SK-N-SH (cell line): ENCODE data around the gene MBNL1. TPM values are rescaled to one million over a fixed set of nuclear protein-coding genes. Genes with fewer than 3 reads are reported as not detected.
A peak's percentile ranks its signal among the peaks of the same experiment; 100 is the strongest.

ENCODE experiments used
- CTCF ChIA-PET: fragments of 300-600, 350-600 bp; formaldehyde crosslinking; extraction: SDS; loops from one replicate; lab custom pipeline; 2021; lab: Yijun Ruan, JAX
- POLR2A ChIA-PET: fragments of 350-600 bp; sonication (Branson Sonifier 250); formaldehyde crosslinking; extraction: SDS; loops from one replicate; lab custom pipeline; 2020; ENCODE audit warnings: antibody characterized with exemption, inconsistent platforms; lab: Yijun Ruan, JAX
- DNase-seq: peaks from one replicate; pipeline ENCODE4 v3.0.0; 2012
- H2AFZ ChIP-seq: fragments of 200-600 bp; sonication (generic); 2 replicates; pipeline ENCODE4 v1.8.1; 2016; ENCODE audit warnings: antibody characterized with exemption, mild to moderate bottlenecking, low read depth
- H3F3A ChIP-seq: fragments of 200-600 bp; sonication (generic); replicated peaks from 2 replicates; pipeline ENCODE3; 2016; ENCODE audit warnings: antibody characterized with exemption, mild to moderate bottlenecking; ENCODE audit not compliant: insufficient read depth
- H3K27ac ChIP-seq, 2 experiments: fragments of 200-500 bp in 1 of 2; fragments of 200-600 bp in 1 of 2; sonication (Bioruptor generic) in 1 of 2; sonication (generic), shearing (Covaris generic) in 1 of 2; 2 replicates each; pipeline versions ENCODE4 v1.5.1 to v1.6.1; 2014 to 2016; ENCODE audit warnings: low read depth in 2 of 2, inconsistent platforms in 1 of 2, low read length in 1 of 2, mild to moderate bottlenecking in 1 of 2, mixed read lengths in 1 of 2
- H3K27me3 ChIP-seq: fragments of 200-600 bp; sonication (generic), shearing (Covaris generic); 2 replicates; pipeline ENCODE4 v1.6.1; 2016; ENCODE audit warnings: mixed run types; ENCODE audit not compliant: insufficient read depth
- H3K36me3 ChIP-seq, 2 experiments: fragments of 200-500 bp in 1 of 2; fragments of 200-600 bp in 1 of 2; sonication (Bioruptor generic) in 1 of 2; sonication (generic) in 1 of 2; replicated peaks in 1 of 2; 2 replicates each; pipeline versions ENCODE3 to v1.5.1; 2014 to 2016; ENCODE audit warnings: low read length in 1 of 2, mild to moderate bottlenecking in 1 of 2; ENCODE audit not compliant: insufficient read depth in 2 of 2, control insufficient read depth in 1 of 2
- H3K4me1 ChIP-seq, 2 experiments: fragments of 200-500 bp in 1 of 2; fragments of 200-600 bp in 1 of 2; sonication (Bioruptor generic) in 1 of 2; sonication (generic), shearing (Covaris generic) in 1 of 2; 2 replicates each; pipeline versions ENCODE4 v1.5.1 to v1.6.1; 2014 to 2016; ENCODE audit warnings: low read depth in 1 of 2, low read length in 1 of 2, mixed run types in 1 of 2; ENCODE audit not compliant: insufficient read depth in 2 of 2, control insufficient read depth in 1 of 2
- H3K4me2 ChIP-seq: fragments of 200-600 bp; sonication (generic), shearing (Covaris generic); 2 replicates; pipeline ENCODE4 v1.6.1; 2017; ENCODE audit warnings: mixed run types
- H3K4me3 ChIP-seq, 2 experiments: fragments of 200-500 bp in 1 of 2; fragments of 200-600 bp in 1 of 2; sonication (Bioruptor generic) in 1 of 2; sonication (generic), shearing (Covaris generic) in 1 of 2; 2 replicates each; pipeline versions ENCODE4 v1.5.1 to v1.8.1; 2014 to 2016; ENCODE audit warnings: low read depth in 2 of 2, inconsistent platforms in 1 of 2, low read length in 1 of 2, mild to moderate bottlenecking in 1 of 2, mixed read lengths in 1 of 2, moderate library complexity in 1 of 2
- H3K79me2 ChIP-seq: fragments of 200-600 bp; sonication (generic); 2 replicates; pipeline ENCODE4 v1.8.1; 2017; ENCODE audit warnings: mild to moderate bottlenecking; ENCODE audit not compliant: insufficient read depth
- H3K9ac ChIP-seq: fragments of 200-600 bp; sonication (generic); 2 replicates; pipeline ENCODE4 v1.6.1; 2017; ENCODE audit warnings: mixed run types
- H3K9me2 ChIP-seq: fragments of 200-600 bp; sonication (generic); 2 replicates; pipeline ENCODE4 v1.6.1; 2017; ENCODE audit warnings: mixed run types
- H3K9me3 ChIP-seq: fragments of 200-600 bp; sonication (generic); 2 replicates; pipeline ENCODE4 v1.6.1; 2017; ENCODE audit warnings: mixed run types, mild to moderate bottlenecking, moderate library complexity
- H4K20me1 ChIP-seq: fragments of 200-600 bp; sonication (generic); 2 replicates; pipeline ENCODE4 v1.6.1; 2017; ENCODE audit warnings: mild to moderate bottlenecking, mixed run types; ENCODE audit not compliant: insufficient read depth
- CHD2 ChIP-seq: fragments of 150-350 bp; IDR thresholded peaks from 2 replicates; pipeline ENCODE4 v1.6.1; 2018; ENCODE audit warnings: low read length; ENCODE audit not compliant: partially characterized antibody
- ELF1 ChIP-seq: IDR thresholded peaks from 2 replicates; pipeline ENCODE4 v1.4.0; 2012
- EP300 ChIP-seq, 2 experiments: IDR thresholded peaks; 2 replicates each; pipeline versions ENCODE4 v1.4.0 to v1.6.1; 2012; ENCODE audit warnings: borderline replicate concordance in 1 of 2, low read depth in 1 of 2, low read length in 1 of 2
- EZH2phosphoT487 ChIP-seq: fragments of 200-600 bp; sonication (generic); IDR thresholded peaks from 2 replicates; pipeline ENCODE4 v1.6.1; 2017; ENCODE audit warnings: low read depth, mixed run types, mild to moderate bottlenecking, antibody characterized with exemption, moderate library complexity, borderline replicate concordance
- FOSL2 ChIP-seq: IDR thresholded peaks from 2 replicates; pipeline ENCODE4 v1.4.0; 2012; ENCODE audit warnings: low read depth, mild to moderate bottlenecking, moderate library complexity, borderline replicate concordance
- GABPA ChIP-seq: IDR thresholded peaks from 2 replicates; pipeline ENCODE4 v1.4.0; 2012; ENCODE audit warnings: low read depth, mild to moderate bottlenecking
- GATA2 ChIP-seq: sonication (generic); formaldehyde crosslinking; IDR thresholded peaks from 2 replicates; pipeline ENCODE4 v1.5.0; 2020; ENCODE audit warnings: mild to moderate bottlenecking, missing genetic modification reagents
- JUND ChIP-seq: IDR thresholded peaks from 2 replicates; pipeline ENCODE4 v1.4.0; 2012
- MEF2A ChIP-seq: IDR thresholded peaks from 2 replicates; pipeline ENCODE4 v1.4.0; 2012; ENCODE audit warnings: low read depth, borderline replicate concordance
- MXI1 ChIP-seq: IDR thresholded peaks from 2 replicates; pipeline ENCODE4 v1.6.1; 2012; ENCODE audit warnings: mild to moderate bottlenecking, low read depth, low read length, improper control_type of control experiment
- NFIC ChIP-seq: IDR thresholded peaks from 2 replicates; pipeline ENCODE4 v1.4.0; 2012; ENCODE audit warnings: borderline replicate concordance
- NRF1 ChIP-seq: IDR thresholded peaks from 2 replicates; pipeline ENCODE4 v1.6.1; 2012; ENCODE audit warnings: low read depth, mild to moderate bottlenecking, low read length
- POLR2AphosphoS5 ChIP-seq: IDR thresholded peaks from 2 replicates; pipeline ENCODE4 v1.6.1; 2012; ENCODE audit warnings: low read depth, low read length
- RAD21 ChIP-seq: IDR thresholded peaks from 2 replicates; pipeline ENCODE4 v1.6.1; 2012; ENCODE audit warnings: mild to moderate bottlenecking, low read length
- RCOR1 ChIP-seq: fragments of 150-350 bp; IDR thresholded peaks from 2 replicates; pipeline ENCODE4 v1.6.1; 2017; ENCODE audit warnings: antibody characterized with exemption, low read length
- RXRA ChIP-seq: IDR thresholded peaks from 2 replicates; pipeline ENCODE4 v1.4.0; 2012; ENCODE audit warnings: low read depth, mild to moderate bottlenecking, borderline replicate concordance
- SMC3 ChIP-seq: IDR thresholded peaks from 2 replicates; pipeline ENCODE4 v1.6.1; 2012; ENCODE audit warnings: low read depth, low read length, improper control_type of control experiment
- TAF1 ChIP-seq: IDR thresholded peaks from 2 replicates; pipeline ENCODE4 v1.6.1; 2012; ENCODE audit warnings: low read depth, mild to moderate bottlenecking, low read length, moderate library complexity, borderline replicate concordance
- TEAD4 ChIP-seq: IDR thresholded peaks from 2 replicates; pipeline ENCODE4 v1.4.0; 2012; ENCODE audit warnings: mild to moderate bottlenecking, borderline replicate concordance; ENCODE audit not compliant: insufficient read depth
- YY1 ChIP-seq: IDR thresholded peaks from 2 replicates; pipeline ENCODE4 v1.4.0; 2012; ENCODE audit warnings: low read depth, mild to moderate bottlenecking
- WGBS: methylation state at CpG from one replicate; pipeline ENCODE4 v1.1.6; 2017; ENCODE audit warnings: low lambda C conversion rate; 5-methylcytosine and 5-hydroxymethylcytosine counted together
- polyA plus RNA-seq, 3 experiments: library from polyadenylated mRNA; depleted of rRNA; stranded (reverse); fragments of >200 nt; gene quantifications; 2 replicates each; pipeline ENCODE4 v1.2.3, GENCODE V29; 2012
- TF ChIP-seq, protein P1 (sequence below): IDR thresholded peaks from 2 replicates; pipeline ENCODE4 v1.4.0; 2012; ENCODE audit warnings: low read depth, borderline replicate concordance
- TF ChIP-seq, protein P2 (sequence below): fragments of 150-350 bp; IDR thresholded peaks from 2 replicates; pipeline ENCODE4 v1.6.1; 2017; ENCODE audit warnings: antibody characterized with exemption, low read length, low read depth, borderline replicate concordance
- TF ChIP-seq, protein P3 (sequence below): IDR thresholded peaks from 2 replicates; pipeline ENCODE4 v1.4.0; 2012; ENCODE audit warnings: low read depth
- TF ChIP-seq, protein P4 (sequence below): IDR thresholded peaks from 2 replicates; pipeline ENCODE4; 2012
- TF ChIP-seq, protein P5 (sequence below): fragments of 150-350 bp; IDR thresholded peaks from 2 replicates; pipeline ENCODE4 v1.6.1; 2016; ENCODE audit warnings: mild to moderate bottlenecking, low read depth, low read length

The MBNL1 gene
- polyA plus RNA-seq, 1 of the 3 experiments (the other 2 are of a cell fraction), result 44.3 TPM

DNA sequence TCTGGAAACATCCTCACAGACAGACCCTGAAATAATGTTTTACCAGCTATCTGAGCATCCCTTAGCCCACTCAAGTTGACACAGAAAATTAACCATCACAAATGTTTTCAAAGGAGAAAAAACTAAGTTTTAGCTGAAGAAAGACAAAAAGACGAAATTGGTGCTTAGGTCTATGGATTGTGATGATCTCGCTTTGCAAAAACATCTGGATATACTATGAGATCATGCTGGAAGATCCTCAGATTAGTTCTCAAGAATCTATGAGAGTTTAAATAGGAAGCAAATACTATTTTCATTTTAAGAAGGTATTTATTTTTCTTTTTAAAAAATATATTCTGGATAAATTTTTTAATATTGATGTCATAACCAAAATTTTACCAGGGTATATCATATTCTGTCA, 42.6 kb upstream of the MBNL1 start:
- TF ChIP-seq RAD21, result no peak
- no peak for TF ChIP-seq JUND
- TF ChIP-seq MXI1, result no peak
- TF ChIP-seq NRF1, result no peak
- TF ChIP-seq GATA2 (CRISPR knock-in tag), result no peak
- TF ChIP-seq TAF1, result no peak
- TF ChIP-seq, protein P1, sequence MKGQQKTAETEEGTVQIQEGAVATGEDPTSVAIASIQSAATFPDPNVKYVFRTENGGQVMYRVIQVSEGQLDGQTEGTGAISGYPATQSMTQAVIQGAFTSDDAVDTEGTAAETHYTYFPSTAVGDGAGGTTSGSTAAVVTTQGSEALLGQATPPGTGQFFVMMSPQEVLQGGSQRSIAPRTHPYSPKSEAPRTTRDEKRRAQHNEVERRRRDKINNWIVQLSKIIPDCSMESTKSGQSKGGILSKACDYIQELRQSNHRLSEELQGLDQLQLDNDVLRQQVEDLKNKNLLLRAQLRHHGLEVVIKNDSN, result no peak
- TF ChIP-seq RCOR1, result no peak
- no peak for TF ChIP-seq EZH2phosphoT487
- TF ChIP-seq, protein P2, sequence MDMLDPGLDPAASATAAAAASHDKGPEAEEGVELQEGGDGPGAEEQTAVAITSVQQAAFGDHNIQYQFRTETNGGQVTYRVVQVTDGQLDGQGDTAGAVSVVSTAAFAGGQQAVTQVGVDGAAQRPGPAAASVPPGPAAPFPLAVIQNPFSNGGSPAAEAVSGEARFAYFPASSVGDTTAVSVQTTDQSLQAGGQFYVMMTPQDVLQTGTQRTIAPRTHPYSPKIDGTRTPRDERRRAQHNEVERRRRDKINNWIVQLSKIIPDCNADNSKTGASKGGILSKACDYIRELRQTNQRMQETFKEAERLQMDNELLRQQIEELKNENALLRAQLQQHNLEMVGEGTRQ, result no peak
- TF ChIP-seq ELF1, result no peak
- no peak for TF ChIP-seq POLR2AphosphoS5
- TF ChIP-seq TEAD4, result no peak
- TF ChIP-seq MEF2A, result no peak
- TF ChIP-seq SMC3, result no peak
- TF ChIP-seq, protein P3, sequence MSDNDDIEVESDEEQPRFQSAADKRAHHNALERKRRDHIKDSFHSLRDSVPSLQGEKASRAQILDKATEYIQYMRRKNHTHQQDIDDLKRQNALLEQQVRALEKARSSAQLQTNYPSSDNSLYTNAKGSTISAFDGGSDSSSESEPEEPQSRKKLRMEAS, result no peak
- no peak for TF ChIP-seq EP300 (IDR thresholded peaks at IDR 0.05; ENCODE audit: borderline replicate concordance in 1 of 2, low read depth in 1 of 2, low read length in 1 of 2)
- no peak for TF ChIP-seq YY1
- no peak for TF ChIP-seq CHD2
- POLR2A ChIA-PET, result no interaction called here
- Histone ChIP-seq H3K27me3 (no peaks in the 10 kb centered on the region), H3K4me1 (no peaks in the 10 kb centered on the region; a peak in 2 of 4 replicates), H3K79me2 (no peaks in the 10 kb centered on the region), H3K27ac (no peak overlapping the region; a peak in 1 of 4 replicates), H4K20me1 (no peaks in the 10 kb centered on the region), H3K4me2 (no peak overlapping the region), H3K9me3 (no peaks in the 10 kb centered on the region), H3F3A (peaks cover 25% of the 10 kb centered on the region), H3K36me3 (no peaks in the 10 kb centered on the region), H3K9ac (no peak overlapping the region), H3K4me3 (no peak overlapping the region), H3K9me2 (no peaks in the 10 kb centered on the region), H2AFZ (no peak overlapping the region)
- CTCF ChIA-PET, result no interaction called here
- DNase-seq, result no peak
- WGBS, result 91% methylated on average over 2 of the region's 2 CpGs

DNA sequence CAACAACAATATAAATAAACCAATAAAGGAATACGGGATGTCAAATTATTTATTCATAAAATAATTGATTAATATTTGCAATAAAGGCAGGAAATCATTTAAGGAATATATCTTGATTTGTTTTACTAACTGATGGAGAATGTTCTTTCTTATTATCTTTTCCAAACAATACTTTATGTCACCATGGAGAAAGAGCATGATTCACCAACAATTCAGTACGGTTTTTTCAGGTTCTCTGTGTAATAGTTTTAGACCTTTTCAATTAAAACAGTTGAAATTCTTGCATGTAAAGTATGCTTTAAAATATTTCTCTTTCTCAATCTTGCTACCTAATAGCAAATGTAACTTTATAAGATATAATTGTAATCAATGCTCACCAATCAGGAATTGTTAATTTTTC, 41.7 kb upstream of the MBNL1 start:
- H3F3A ChIP-seq, result peaks cover 22% of the 10 kb centered on the region
- H3K4me3 ChIP-seq, result no peak overlapping the region
- no peaks in the 10 kb centered on the region for H3K36me3 ChIP-seq
- WGBS, result 76% methylated on average over 2 of the region's 2 CpGs
- no peaks in the 10 kb centered on the region for H3K9me2 ChIP-seq
- no peaks in the 10 kb centered on the region; a peak in 1 of 4 replicates for H3K4me1 ChIP-seq
- no peak overlapping the region for H2AFZ ChIP-seq
- ChIA-PET CTCF (no interaction called here), POLR2A (no interaction called here)
- H3K9ac ChIP-seq, result no peak overlapping the region
- no peaks in the 10 kb centered on the region for H4K20me1 ChIP-seq
- H3K9me3 ChIP-seq, result no peaks in the 10 kb centered on the region
- no peak overlapping the region for H3K4me2 ChIP-seq
- DNase-seq, result no peak
- peak overlapping the region in 1 of 2 experiments; percentile 1; a peak in 1 of 4 replicates for H3K27ac ChIP-seq
- H3K27me3 ChIP-seq, result no peaks in the 10 kb centered on the region
- H3K79me2 ChIP-seq, result no peaks in the 10 kb centered on the region
- TF ChIP-seq RCOR1 (no peak), TAF1 (no peak), GABPA (no peak), RAD21 (no peak), FOSL2 (no peak), ELF1 (no peak), RXRA (no peak), TEAD4 (no peak), MXI1 (no peak), EP300 (IDR thresholded peaks at IDR 0.05; ENCODE audit: borderline replicate concordance in 1 of 2, low read depth in 1 of 2, low read length in 1 of 2) (no peak), NRF1 (no peak), NFIC (no peak)
- TF ChIP-seq, protein P4, sequence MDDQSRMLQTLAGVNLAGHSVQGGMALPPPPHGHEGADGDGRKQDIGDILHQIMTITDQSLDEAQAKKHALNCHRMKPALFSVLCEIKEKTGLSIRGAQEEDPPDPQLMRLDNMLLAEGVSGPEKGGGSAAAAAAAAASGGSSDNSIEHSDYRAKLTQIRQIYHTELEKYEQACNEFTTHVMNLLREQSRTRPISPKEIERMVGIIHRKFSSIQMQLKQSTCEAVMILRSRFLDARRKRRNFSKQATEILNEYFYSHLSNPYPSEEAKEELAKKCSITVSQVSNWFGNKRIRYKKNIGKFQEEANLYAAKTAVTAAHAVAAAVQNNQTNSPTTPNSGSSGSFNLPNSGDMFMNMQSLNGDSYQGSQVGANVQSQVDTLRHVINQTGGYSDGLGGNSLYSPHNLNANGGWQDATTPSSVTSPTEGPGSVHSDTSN, result no peak
- TF ChIP-seq, protein P1, result no peak
- TF ChIP-seq, protein P5, sequence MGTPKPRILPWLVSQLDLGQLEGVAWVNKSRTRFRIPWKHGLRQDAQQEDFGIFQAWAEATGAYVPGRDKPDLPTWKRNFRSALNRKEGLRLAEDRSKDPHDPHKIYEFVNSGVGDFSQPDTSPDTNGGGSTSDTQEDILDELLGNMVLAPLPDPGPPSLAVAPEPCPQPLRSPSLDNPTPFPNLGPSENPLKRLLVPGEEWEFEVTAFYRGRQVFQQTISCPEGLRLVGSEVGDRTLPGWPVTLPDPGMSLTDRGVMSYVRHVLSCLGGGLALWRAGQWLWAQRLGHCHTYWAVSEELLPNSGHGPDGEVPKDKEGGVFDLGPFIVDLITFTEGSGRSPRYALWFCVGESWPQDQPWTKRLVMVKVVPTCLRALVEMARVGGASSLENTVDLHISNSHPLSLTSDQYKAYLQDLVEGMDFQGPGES, result no peak
